Natural killer cell (primary cell): ENCODE measurements around the gene ERC1. TPM values are rescaled to one million over a fixed set of nuclear protein-coding genes. Genes with fewer than 3 reads are reported as not detected.

Source experiments
- ATAC-seq, 3 donors: fragments of 150-1000 bp in 2 of 3; fragments of 200-7000 bp in 1 of 3; cut with Tn5 transposase; 1 replicate in 1 of 3; 2 replicates in 2 of 3; pipeline ENCODE4 v1.10.0; 2021; ENCODE audit warnings: mild to moderate bottlenecking in 2 of 3, moderate library complexity in 2 of 3
- DNase-seq, 2 donors: peaks; one replicate each; pipeline versions ENCODE4 v3.0.0 to v3.0.0-alpha.2; 2013 to 2021; ENCODE audit warnings: mixed read lengths in 1 of 2
- H3K27ac ChIP-seq: one replicate; pipeline ENCODE4 v1.5.1; 2013; ENCODE audit warnings: mild to moderate bottlenecking, low read length
- H3K27me3 ChIP-seq: one replicate; pipeline ENCODE4 v1.6.1; 2013; ENCODE audit warnings: low read length; ENCODE audit not compliant: control insufficient read depth, insufficient read depth
- H3K36me3 ChIP-seq: one replicate; pipeline ENCODE4 v1.6.1; 2013; ENCODE audit warnings: low read length; ENCODE audit not compliant: control insufficient read depth, insufficient read depth
- H3K4me1 ChIP-seq: one replicate; pipeline ENCODE4 v1.6.1; 2013; ENCODE audit warnings: low read length; ENCODE audit not compliant: control insufficient read depth, insufficient read depth
- H3K4me3 ChIP-seq: one replicate; pipeline ENCODE4 v1.5.1; 2013; ENCODE audit warnings: low read length
- H3K9me3 ChIP-seq: one replicate; pipeline ENCODE4 v1.6.1; 2013; ENCODE audit warnings: low read length; ENCODE audit not compliant: control insufficient read depth, insufficient read depth
- H3K27ac Mint-ChIP-seq, 2 donors: one replicate each; pipeline ENCODE4 v1.8.0; 2022; ENCODE audit warnings: mild to moderate bottlenecking in 2 of 2, mixed read lengths in 2 of 2, moderate library complexity in 1 of 2
- H3K27me3 Mint-ChIP-seq, 2 donors: one replicate each; pipeline ENCODE4 v1.8.0; 2022; ENCODE audit warnings: low read depth in 2 of 2, mixed read lengths in 2 of 2
- H3K36me3 Mint-ChIP-seq: one replicate; pipeline ENCODE4 v1.8.0; 2022; ENCODE audit warnings: mixed read lengths
- H3K4me1 Mint-ChIP-seq, 2 donors: one replicate each; pipeline ENCODE4 v1.8.0; 2022; ENCODE audit warnings: mixed read lengths in 2 of 2
- H3K4me3 Mint-ChIP-seq: one replicate; pipeline ENCODE4 v1.8.0; 2022; ENCODE audit warnings: mild to moderate bottlenecking, moderate library complexity, mixed read lengths
- H3K9me3 Mint-ChIP-seq, 2 donors: one replicate each; pipeline ENCODE4 v1.8.0; 2022; ENCODE audit warnings: mixed read lengths in 2 of 2
- WGBS: methylation state at CpG from one replicate; pipeline ENCODE4 v1.1.7; 2013; ENCODE audit warnings: missing lambda C conversion rate; ENCODE audit not compliant: insufficient coverage; 5-methylcytosine and 5-hydroxymethylcytosine counted together
- intact Hi-C: fragments of 100-400 bp; cut with micrococcal nuclease; formaldehyde crosslinking; loops from one replicate; pipeline ENCODE4 v1.14.2; 2022
- total RNA-seq, 4 donors: library from RNA; stranded (reverse); fragments of 120-200 nt in 1 of 4; gene quantifications; one replicate each; pipeline versions ENCODE4 v1.2.3 to v1.2.4, GENCODE V29; 2013 to 2022
- TF ChIP-seq, protein P1 (sequence below): fragments of 200-600 bp; IDR thresholded peaks from one replicate; pipeline ENCODE4 v1.8.0; 2022; ENCODE audit warnings: antibody characterized with exemption

Gene ERC1
- total RNA-seq, 3 donors from 2014 or later (not counting 1 experiment from before 2014, with no cell fraction given), result 43.5 to 54.0 (median 44.9) TPM

DNA sequence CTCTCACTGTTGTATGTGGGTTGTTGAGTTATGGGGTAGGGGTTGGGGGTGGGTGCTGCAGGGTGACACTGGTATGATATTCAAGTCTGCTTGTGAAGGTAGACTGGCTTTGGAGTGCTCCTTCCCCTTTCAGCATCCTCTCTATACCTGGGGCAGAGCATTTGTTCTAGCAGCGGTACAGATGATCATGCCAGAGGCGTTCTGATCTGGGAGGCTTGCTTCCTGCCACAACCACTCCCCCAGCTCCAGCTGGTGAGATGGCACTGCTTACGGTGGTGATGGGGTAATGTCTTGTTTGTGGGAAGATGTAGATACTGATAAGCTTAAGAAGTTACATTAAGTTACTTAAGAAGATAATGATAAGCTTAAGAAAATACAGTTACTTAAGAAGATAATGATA is 131.8 kb downstream of the ERC1 start:
- no peaks in the 10 kb centered on the region for H3K9me3 ChIP-seq
- H3K27ac ChIP-seq, result no peak overlapping the region
- DNase-seq (peak in 1 of 2 donors; percentile 75), ATAC-seq (peak in 2 of 3 donors; percentile 59 to 83)
- H3K27me3 ChIP-seq, result no peaks in the 10 kb centered on the region
- TF ChIP-seq, protein P1, sequence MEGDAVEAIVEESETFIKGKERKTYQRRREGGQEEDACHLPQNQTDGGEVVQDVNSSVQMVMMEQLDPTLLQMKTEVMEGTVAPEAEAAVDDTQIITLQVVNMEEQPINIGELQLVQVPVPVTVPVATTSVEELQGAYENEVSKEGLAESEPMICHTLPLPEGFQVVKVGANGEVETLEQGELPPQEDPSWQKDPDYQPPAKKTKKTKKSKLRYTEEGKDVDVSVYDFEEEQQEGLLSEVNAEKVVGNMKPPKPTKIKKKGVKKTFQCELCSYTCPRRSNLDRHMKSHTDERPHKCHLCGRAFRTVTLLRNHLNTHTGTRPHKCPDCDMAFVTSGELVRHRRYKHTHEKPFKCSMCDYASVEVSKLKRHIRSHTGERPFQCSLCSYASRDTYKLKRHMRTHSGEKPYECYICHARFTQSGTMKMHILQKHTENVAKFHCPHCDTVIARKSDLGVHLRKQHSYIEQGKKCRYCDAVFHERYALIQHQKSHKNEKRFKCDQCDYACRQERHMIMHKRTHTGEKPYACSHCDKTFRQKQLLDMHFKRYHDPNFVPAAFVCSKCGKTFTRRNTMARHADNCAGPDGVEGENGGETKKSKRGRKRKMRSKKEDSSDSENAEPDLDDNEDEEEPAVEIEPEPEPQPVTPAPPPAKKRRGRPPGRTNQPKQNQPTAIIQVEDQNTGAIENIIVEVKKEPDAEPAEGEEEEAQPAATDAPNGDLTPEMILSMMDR, result no peak
- Mint-ChIP-seq H3K27me3 (no peaks in the 10 kb centered on the region), H3K9me3 (no peaks in the 10 kb centered on the region), H3K36me3 (no peaks in the 10 kb centered on the region), H3K27ac (no peak overlapping the region), H3K4me3 (no peak overlapping the region), H3K4me1 (peaks cover 23% of the 10 kb centered on the region in 2 donors)
- H3K4me3 ChIP-seq, result no peak overlapping the region
- intact Hi-C loops, result no loop called here
- WGBS, result no CpG with 5 or more reads among the region's 3 CpGs
- H3K4me1 ChIP-seq, result peaks cover 13% of the 10 kb centered on the region
- no peaks in the 10 kb centered on the region for H3K36me3 ChIP-seq

DNA sequence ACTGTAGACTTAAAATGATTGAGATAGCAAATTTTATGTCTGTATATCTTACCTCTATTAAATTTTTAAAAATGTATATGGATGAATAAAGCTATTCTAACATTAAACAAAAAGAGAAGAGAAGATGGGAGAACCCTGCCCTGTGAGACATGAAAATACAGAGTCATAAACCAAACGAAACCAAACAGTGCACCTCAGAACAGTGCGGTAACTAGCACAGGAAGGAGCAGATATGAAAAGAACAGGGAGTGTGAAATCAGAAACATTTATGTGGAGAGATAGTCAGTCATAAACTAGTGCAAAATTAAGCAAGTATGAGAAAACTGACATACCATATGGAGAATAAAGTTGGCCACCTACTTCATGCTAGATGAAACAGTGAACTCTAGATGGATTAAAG is 135.1 kb downstream of the ERC1 start:
- 58% methylated on average over 2 of the region's 2 CpGs for WGBS
- Mint-ChIP-seq H3K27me3 (no peaks in the 10 kb centered on the region), H3K9me3 (no peaks in the 10 kb centered on the region), H3K36me3 (no peaks in the 10 kb centered on the region), H3K4me1 (peaks cover 23 to 37% of the 10 kb centered on the region in 2 donors), H3K4me3 (peak overlapping the region; percentile 37), H3K27ac (peak overlapping the region in 1 of 2 donors; percentile 11)
- Histone ChIP-seq H3K27ac (no peak overlapping the region), H3K4me1 (peaks cover 16% of the 10 kb centered on the region), H3K4me3 (no peak overlapping the region), H3K27me3 (no peaks in the 10 kb centered on the region), H3K36me3 (no peaks in the 10 kb centered on the region), H3K9me3 (no peaks in the 10 kb centered on the region)
- TF ChIP-seq, protein P1, result no peak
- DNase-seq, result peak in 1 of 2 donors; percentile 47
- intact Hi-C loops, result no loop called here
- peak; percentile 83 to 94 (median 93) for ATAC-seq

DNA sequence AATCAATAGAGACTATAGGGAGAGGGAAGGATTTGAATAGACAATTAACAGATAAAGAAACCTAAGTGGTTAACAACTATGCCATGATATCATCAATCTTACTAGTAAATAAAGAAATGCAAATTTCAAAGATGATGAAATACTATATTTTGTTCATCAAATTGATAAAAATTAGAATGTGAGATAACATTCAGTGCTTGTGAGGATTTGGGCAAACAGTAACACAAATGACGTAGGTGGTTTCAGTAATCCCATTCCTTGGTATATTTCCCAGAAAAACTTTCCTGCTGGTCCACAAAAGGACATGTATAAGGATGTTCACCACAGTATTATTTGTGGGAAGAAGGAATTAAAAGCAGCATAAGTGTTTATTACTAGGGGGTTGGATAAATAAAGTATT is 136.0 kb downstream of the ERC1 start:
- DNase-seq, result no peak
- TF ChIP-seq, protein P1, result no peak
- Histone ChIP-seq H3K4me3 (no peak overlapping the region), H3K9me3 (no peaks in the 10 kb centered on the region), H3K36me3 (no peaks in the 10 kb centered on the region), H3K27me3 (no peaks in the 10 kb centered on the region), H3K4me1 (peaks cover 16% of the 10 kb centered on the region), H3K27ac (no peak overlapping the region)
- no peaks in the 10 kb centered on the region for H3K9me3 Mint-ChIP-seq
- no peak overlapping the region for H3K4me3 Mint-ChIP-seq
- no peak overlapping the region for H3K27ac Mint-ChIP-seq
- ATAC-seq, result no peak
- intact Hi-C loops, result no loop called here
- no peaks in the 10 kb centered on the region for H3K27me3 Mint-ChIP-seq
- H3K36me3 Mint-ChIP-seq, result no peaks in the 10 kb centered on the region
- 100% methylated on average over 1 of the region's 1 CpG for WGBS
- H3K4me1 Mint-ChIP-seq, result peaks cover 23 to 39% of the 10 kb centered on the region in 2 donors

DNA sequence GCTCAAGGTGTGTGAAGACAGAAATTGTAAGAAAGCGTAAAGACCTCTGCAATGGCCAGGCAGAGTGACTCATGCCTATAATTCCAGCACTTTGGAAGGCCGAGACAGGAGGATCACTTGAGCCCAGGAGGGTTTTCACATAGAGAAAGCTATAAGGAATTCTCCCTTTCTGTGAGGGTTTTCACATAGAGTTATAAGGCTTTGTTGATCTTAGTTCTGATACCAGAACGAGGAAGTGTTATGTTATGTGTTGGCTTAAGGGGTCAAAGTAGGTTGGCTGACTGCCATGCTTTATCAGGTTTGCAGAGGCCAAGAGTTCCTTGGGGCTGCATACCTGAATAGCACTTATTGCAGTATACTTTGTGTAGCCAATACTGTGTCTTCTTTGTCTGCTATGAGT is 139.1 kb downstream of the ERC1 start:
- WGBS, result 67% methylated on average over 3 of the region's 3 CpGs
- TF ChIP-seq, protein P1, result no peak
- Mint-ChIP-seq H3K36me3 (no peaks in the 10 kb centered on the region), H3K9me3 (no peaks in the 10 kb centered on the region), H3K4me3 (no peak overlapping the region), H3K27ac (no peak overlapping the region), H3K4me1 (peaks cover 14 to 30% of the 10 kb centered on the region in 2 donors), H3K27me3 (no peaks in the 10 kb centered on the region)
- Histone ChIP-seq H3K27me3 (no peaks in the 10 kb centered on the region), H3K4me3 (no peak overlapping the region), H3K36me3 (no peaks in the 10 kb centered on the region), H3K4me1 (peaks cover 12% of the 10 kb centered on the region), H3K27ac (no peak overlapping the region), H3K9me3 (no peaks in the 10 kb centered on the region)
- DNase-seq, result peak in 1 of 2 donors; percentile 14
- ATAC-seq, result no peak
- intact Hi-C loops, result no loop called here
